Activated CD4-positive, CD25-positive, alpha-beta regulatory T cell (primary cell): Measurements from ENCODE around the gene CSNK1E.

ENCODE experiments used
- DNase-seq, 4 experiments: peaks; one replicate each; lab custom pipeline; 2025; lab: John Stamatoyannopoulos, UW

The CSNK1E gene

DNA sequence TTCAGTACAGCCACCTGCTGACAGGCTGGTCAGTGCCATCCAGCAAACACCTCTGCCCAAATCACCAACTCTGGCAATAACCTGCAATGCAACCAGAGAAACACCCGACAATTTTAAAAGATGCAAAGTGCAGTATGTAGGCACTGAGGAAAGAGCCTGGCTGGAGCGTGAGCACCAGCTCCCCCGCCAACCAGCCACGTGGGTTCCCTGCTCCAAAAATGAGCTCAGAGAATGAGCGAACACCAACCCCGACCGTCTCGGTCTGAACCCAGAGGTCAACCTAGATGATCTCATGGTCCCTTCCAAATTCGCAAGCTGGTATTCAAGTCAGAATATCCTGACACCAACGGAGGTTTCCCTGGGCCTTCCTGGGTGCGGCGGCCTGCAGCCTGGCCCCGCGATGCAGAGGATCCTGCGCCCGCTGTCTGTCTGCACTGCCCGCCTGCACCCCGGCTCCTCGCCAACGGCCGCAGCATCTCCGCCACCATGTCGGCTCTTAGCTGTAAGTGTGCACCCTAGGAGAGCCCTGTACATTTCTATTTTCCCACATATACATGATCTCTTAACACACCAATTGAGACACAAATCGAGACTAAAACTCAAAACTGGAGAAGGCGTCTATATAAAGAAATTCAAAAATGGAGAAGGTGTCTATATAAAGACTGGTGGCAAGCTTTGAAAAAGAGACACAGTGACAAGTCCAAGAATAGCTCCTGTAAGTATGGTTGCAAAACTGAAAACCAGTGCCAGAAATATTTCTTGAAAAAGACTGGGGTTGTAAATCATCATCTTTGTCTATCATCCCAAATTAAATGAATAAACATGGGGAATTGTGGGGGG is 67.2 kb downstream of the CSNK1E start:
- no peak for DNase-seq

DNA sequence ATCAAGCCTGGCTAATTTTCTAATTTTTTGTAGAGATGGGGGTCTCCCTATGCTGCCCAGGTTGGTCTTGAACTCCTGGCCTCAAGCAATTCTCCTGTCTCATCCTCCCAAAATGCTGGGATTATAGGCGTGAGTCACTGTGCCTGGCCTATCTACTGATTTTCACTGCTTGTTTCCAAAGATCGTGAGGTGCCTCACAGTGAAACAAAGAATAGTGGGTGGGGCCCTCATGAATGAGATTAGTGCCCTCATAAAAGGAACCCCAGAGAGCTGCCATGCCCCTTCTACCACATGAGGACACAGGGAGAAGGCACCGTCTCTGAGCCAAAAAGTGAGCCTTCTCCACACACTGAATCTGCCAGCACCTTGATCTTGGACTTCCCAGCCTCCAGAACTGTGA is 67.9 kb downstream of the CSNK1E start:
- DNase-seq: no peak

DNA sequence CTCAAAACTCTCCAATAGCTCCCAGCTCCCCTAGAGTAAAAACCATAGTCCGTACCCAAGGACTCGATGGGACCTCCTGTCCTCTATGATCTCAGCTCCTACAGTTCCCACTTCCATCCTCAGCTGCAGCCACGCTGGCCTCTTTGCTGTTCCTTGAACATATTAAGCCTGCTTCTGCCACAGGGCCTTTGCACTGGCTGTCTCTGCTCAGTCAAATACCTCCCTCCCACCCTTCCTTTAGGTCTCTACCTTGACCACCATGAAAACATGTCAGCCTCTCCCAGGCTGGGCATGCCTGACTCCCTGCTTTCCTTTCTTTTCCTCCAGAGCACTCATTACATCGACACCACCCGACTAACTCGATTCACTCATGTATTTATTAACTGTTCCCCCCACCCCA is 69.0 kb downstream of the CSNK1E start:
- DNase-seq: no peak

DNA sequence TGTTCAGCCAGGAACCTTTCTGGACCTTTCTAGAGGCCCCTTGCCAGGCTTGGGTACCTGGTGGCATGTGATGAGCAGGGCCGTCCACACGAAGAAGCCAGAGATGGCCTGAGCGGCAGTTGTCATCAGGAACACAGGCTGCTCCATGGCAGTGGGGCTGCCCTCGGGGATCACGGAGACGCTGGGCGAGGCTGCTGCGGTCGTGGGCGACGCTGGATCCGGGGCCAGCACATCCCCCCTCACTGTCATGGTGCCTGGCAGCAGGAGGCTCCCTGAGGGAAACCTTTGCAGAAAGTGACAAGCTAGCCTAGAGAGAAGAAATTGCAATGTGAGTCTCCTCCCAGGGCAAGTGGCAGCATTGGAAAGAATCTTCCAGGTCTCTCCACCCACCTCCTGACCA is 69.5 kb downstream of the CSNK1E start:
- no peak for DNase-seq

DNA sequence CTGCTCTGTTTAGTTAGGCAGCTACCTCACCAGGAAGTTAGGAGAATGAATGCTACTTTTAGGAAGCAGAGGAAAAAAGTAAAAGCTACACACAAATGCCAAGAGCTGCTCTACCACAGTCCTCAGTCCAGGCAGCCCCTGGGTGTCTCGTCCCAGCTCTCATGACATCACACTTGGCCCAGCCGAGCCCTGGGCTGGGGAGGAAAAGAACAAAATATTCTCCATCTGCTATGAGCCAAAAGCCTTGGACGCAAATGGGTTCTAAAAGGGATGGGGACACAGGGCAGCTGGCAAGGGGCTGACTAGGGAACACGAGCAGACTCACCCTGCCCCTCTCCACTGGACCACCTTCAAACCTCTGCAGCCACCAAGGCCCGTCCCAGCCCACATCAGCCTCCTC is 70.5 kb downstream of the CSNK1E start:
- no peak for DNase-seq

DNA sequence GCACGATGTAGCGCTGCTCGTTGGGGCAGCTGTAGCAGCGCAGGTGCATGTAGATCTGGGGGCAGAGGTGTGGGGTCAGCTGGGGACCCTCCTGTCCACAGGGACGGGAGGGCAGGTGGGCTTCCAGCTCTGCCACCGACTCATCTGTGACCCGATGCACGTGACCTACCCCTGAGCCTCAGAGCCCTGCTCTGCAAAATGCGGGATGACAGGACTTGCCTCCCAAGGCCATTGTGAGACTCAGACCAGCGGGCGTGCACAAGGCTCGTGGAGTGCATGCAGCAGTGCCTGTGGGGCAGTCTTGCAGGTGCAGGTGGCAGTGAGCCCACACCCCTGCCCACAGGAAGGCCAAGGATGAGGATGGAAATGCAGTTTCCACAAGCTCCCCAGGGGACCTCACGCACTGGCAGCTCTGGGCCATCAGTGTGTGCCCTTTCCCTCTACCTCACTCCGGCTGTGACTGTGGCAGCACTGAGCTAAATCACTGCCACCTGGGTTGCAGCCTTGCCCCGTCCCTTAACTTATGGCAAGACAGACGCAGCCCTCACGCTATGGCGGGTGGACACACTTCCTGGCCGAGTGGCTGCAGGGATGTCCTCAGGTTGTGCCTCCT is 71.1 kb downstream of the CSNK1E start:
- DNase-seq: no peak

DNA sequence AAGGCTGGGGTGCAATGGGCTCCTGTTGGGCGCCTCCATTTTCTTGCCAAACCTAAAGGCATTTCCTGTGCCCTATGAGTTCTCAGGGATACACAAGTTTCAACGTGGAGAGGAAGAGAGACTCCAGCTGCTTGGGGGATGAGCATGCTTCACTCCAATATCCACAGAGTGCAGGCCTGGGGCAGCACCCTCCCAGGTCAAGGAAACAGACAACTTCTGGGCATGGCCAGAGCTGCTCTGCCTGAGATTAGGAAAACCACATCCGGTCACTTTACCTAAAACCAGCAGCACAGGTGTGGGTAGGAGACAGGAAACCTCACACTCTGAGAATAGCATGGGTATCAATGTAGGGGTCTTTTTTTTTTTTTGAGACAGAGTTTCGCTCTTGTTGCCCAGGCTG is 73.1 kb downstream of the CSNK1E start:
- no peak for DNase-seq

DNA sequence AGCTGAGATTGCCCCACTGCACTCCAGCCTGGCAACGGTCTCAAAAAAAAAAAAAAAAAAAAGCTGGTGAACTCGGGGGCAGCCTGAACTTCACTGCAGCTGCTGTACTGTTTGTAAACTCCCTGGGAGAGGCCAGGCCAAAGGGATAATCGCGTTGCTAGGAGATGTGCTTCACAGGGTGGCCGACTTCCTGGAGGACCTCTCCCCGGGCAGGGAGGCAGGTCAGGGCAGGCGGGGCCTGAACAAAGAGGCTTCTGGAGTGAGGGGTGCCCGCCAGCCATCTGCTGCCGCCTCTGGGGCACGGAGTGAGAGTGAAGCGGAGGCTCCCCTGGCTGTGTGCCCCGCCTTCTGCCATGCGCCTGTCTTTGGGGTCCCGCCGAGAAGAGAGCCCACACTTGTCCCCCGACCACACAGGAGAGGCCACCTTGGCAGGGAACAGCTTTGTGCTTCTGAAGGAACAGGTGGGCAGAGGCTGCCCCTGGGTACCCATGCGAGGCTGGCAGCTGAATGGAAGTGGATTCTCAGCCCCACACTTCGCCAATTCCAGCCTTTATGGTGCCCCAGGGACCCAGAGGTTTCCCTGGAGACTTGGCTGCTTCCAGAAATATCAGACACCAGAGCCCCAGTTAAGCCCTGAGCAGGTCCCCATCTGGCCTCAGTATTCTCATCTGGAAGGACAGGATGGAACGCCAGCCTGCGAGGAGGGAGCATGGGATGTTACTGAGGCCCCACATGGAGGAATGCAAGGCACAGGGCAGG is 74.0 kb downstream of the CSNK1E start:
- no peak for DNase-seq

DNA sequence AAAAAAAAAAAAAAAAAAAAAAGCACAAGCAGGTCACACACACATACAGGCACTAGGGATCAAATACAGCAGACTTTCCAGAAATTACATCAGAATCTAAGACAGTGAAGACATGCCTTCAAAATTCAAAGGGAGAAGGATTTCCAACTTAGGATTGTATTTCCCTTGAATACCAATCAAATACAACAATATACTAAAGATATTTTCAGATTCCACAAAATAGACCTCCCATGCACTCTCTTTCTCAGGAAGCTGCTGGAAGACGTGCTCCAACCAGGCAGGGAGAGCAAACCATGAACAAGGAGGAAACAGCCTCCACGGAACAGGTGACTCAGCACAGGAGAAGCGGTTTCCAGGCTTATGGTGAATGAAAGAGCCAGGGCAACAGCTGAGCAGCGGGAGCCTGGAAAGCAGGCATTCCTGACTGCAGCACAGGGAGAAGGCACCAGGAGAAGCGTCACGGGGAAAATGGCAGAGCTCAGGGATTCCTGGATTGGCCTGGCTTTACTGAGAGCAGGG is 76.4 kb downstream of the CSNK1E start:
- DNase-seq: no peak
